GM12892 (cell line): ENCODE results near the gene FNDC4.

Experiments used
- DNase-seq: peaks from one replicate; pipeline ENCODE4 v3.0.0; 2011; ENCODE audit not compliant: insufficient read length
- FAIRE-seq: peaks from 2 replicates; lab custom pipeline; 2011; peaks lifted over from hg19 to GRCh38; lab: Jason Lieb, UNC
- POLR2A ChIP-seq: IDR thresholded peaks from 2 replicates; pipeline ENCODE4 v1.6.1; 2011; ENCODE audit warnings: low read depth, low read length, control low read depth
- POLR2AphosphoS5 ChIP-seq: IDR thresholded peaks from 2 replicates; pipeline ENCODE4 v1.6.1; 2011; ENCODE audit warnings: low read depth, low read length, control low read depth
- TAF1 ChIP-seq: IDR thresholded peaks from 2 replicates; pipeline ENCODE4 v1.6.1; 2011; ENCODE audit warnings: low read depth, mild to moderate bottlenecking, control low read depth, low read length, borderline replicate concordance

FNDC4 gene

GRCh38 chr2:27507293-27507692 is 12.3 kb upstream of the FNDC4 start:
- DNase-seq: no peak
- TF ChIP-seq POLR2A (no peak), POLR2AphosphoS5 (no peak), TAF1 (no peak)
- no peak for FAIRE-seq

- no peak for TF ChIP-seq TAF1
- no peak for TF ChIP-seq POLR2A
- no peak for TF ChIP-seq POLR2AphosphoS5
- DNase-seq: no peak
- FAIRE-seq: no peak
Observed at GRCh38 chr2:27506587-27506986, 11.6 kb upstream of the FNDC4 start.

- DNase-seq: no peak
- TF ChIP-seq POLR2AphosphoS5: no peak
- no peak for TF ChIP-seq TAF1
- TF ChIP-seq POLR2A: no peak
- FAIRE-seq: no peak
Observed at GRCh38 chr2:27502142-27502541, 7.1 kb upstream of the FNDC4 start.

DNA sequence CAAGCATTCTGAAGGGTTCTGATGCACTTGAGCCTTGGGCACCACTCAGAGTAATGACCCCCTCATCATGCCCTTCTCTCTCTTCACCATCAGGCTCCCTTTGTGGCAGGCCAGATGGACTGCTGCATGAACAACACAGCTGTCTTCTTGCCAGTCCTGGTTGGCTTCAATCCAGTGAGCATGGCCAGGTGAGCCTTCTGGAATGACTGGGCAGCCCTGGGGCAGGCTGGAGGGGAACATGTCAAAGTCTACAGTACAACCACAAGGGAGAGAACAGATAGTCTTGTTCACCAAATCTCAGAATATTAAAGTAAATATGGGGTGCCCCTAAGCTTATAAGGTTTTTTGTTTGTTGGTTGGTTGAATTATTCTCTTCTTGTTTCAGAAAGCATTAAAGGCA is 6.0 kb upstream of the FNDC4 start:
- FAIRE-seq (no peak), DNase-seq (no peak)
- TF ChIP-seq TAF1: no peak
- TF ChIP-seq POLR2AphosphoS5: no peak
- no peak for TF ChIP-seq POLR2A

DNA sequence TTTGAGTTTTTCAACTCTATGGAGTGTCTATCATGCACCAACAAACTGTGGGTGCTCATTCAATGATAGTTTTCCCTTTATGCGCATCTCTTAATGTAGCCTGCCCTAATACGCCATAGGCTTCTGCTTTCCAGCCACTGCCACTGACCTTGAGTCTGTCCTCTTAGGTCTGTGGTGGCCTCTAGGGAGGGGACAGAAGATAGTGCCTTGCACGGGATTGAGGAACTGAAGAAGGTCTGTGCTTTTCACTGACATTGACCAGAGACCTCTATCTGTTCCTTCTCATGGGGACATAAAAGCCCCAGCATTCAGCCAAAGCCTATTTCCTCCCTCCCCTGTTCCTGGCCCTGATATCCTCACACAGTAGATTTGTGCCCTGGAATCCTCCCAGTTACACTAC is 4.0 kb upstream of the FNDC4 start:
- no peak for FAIRE-seq
- TF ChIP-seq POLR2AphosphoS5 (no peak), TAF1 (no peak)
- DNase-seq: no peak

DNA sequence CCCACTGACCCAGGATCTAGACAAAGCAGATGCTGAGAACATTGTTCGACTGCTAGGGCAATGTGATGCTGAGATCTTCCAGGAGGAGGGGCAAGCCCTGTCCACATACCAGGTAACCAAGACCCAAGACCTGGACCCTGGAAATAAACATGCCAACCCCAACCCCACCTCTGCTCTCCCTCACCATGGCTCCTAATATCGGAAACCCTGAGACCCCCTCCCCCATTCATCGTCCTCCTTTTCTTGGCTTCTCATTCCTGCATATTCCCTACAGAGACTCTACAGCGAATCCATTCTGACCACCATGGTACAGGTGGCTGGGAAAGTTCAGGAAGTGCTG is 2.3 kb upstream of the FNDC4 start:
- TF ChIP-seq POLR2A (no peak), TAF1 (no peak), POLR2AphosphoS5 (no peak)

GRCh38 chr2:27496357-27497287 is 1.6 kb upstream of the FNDC4 start, which contains the start of gene GCKR:
Gene GCKR, plus strand, starts transcription at chr2:27496839. Its CDS starts 66 bp downstream, at chr2:27496905.
- FAIRE-seq (no peak), DNase-seq (no peak)

More for the DNA sequence above, 2.3 kb upstream of the FNDC4 start:
- DNase-seq (no peak), FAIRE-seq (no peak)

GRCh38 chr2:27495840-27496356 is 898 bp upstream of the FNDC4 start:
- TF ChIP-seq POLR2AphosphoS5 (no peak), TAF1 (no peak), POLR2A (no peak)
- FAIRE-seq (no peak), DNase-seq (no peak)

More at GRCh38 chr2:27496357-27497287, 1.6 kb upstream of the FNDC4 start, which contains the start of gene GCKR:
- TF ChIP-seq TAF1 (no peak), POLR2A (no peak), POLR2AphosphoS5 (no peak)

GRCh38 chr2:27494284-27494943 is 586 bp downstream of the FNDC4 start:
- no peak for DNase-seq
- TF ChIP-seq TAF1 (no peak), POLR2AphosphoS5 (no peak), POLR2A (no peak)
- no peak for FAIRE-seq

GRCh38 chr2:27493948-27494283 is 1.1 kb downstream of the FNDC4 start:
- DNase-seq (no peak), FAIRE-seq (no peak)
- no peak for TF ChIP-seq POLR2A
- TF ChIP-seq TAF1: no peak
- TF ChIP-seq POLR2AphosphoS5: no peak

GRCh38 chr2:27492557-27492956 is 2.4 kb downstream of the FNDC4 start:
- no peak for FAIRE-seq
- no peak for DNase-seq
- TF ChIP-seq POLR2A: no peak
- TF ChIP-seq TAF1: no peak
